HEK293 (cell line): ENCODE data around the gene PDE4B.

Experiments used
- CTCF ChIA-PET: fragments of 350-600 bp; formaldehyde crosslinking; extraction: SDS; loops from one replicate; lab custom pipeline; 2021; ENCODE audit warnings: antibody characterized with exemption; lab: Yijun Ruan, JAX
- POLR2A ChIA-PET: fragments of 300-600 bp; formaldehyde crosslinking; extraction: SDS; loops from one replicate; lab custom pipeline; 2020; ENCODE audit warnings: antibody characterized with exemption, inconsistent platforms; lab: Yijun Ruan, JAX
- H3K27ac ChIP-seq: fragments of 200-500 bp; sonication (Bioruptor generic); 2 replicates; pipeline ENCODE4 v1.5.1; 2014; ENCODE audit warnings: low read depth, low read length, control low read depth, inconsistent platforms; ENCODE audit errors: extremely low read depth
- H3K36me3 ChIP-seq, 2 experiments: fragments of 200-500 bp in 1 of 2; sonication (Bioruptor generic) in 1 of 2; 1 replicate in 1 of 2; 2 replicates in 1 of 2; pipeline ENCODE4 v1.5.1; 2014 to 2017; ENCODE audit warnings: inconsistent platforms in 2 of 2, low read length in 2 of 2; ENCODE audit not compliant: control insufficient read depth in 2 of 2, insufficient read depth in 1 of 2
- H3K4me1 ChIP-seq: fragments of 200-500 bp; sonication (Bioruptor generic); 2 replicates; pipeline ENCODE4 v1.5.1; 2014; ENCODE audit warnings: mild to moderate bottlenecking, low read length, inconsistent platforms; ENCODE audit not compliant: control insufficient read depth, insufficient read depth
- H3K4me3 ChIP-seq: 2 replicates; pipeline ENCODE4 v1.5.1; 2011; ENCODE audit warnings: low read depth, mild to moderate bottlenecking, control low read depth, low read length, moderate library complexity
- H3K9me3 ChIP-seq: fragments of 200-500 bp; sonication (Bioruptor generic); 2 replicates; pipeline ENCODE4 v1.5.1; 2014; ENCODE audit warnings: low read depth, low read length, inconsistent platforms; ENCODE audit not compliant: control insufficient read depth, insufficient read depth
- BCL6B ChIP-seq: fragments of 450-650 bp; formaldehyde crosslinking; IDR thresholded peaks from 2 replicates; pipeline ENCODE4 v1.5.1; 2017; ENCODE audit warnings: missing biosample characterization, missing genetic modification characterization
- GLI2 ChIP-seq: fragments of 450-650 bp; formaldehyde crosslinking; IDR thresholded peaks from 2 replicates; pipeline ENCODE4; 2017; ENCODE audit warnings: missing biosample characterization, missing genetic modification characterization, low read depth, borderline replicate concordance
- GLI4 ChIP-seq: fragments of 450-650 bp; formaldehyde crosslinking; IDR thresholded peaks from 2 replicates; pipeline ENCODE4 v1.5.1; 2016; ENCODE audit warnings: missing biosample characterization, missing genetic modification characterization
- SCRT1 ChIP-seq: fragments of 450-650 bp; formaldehyde crosslinking; IDR thresholded peaks from 2 replicates; pipeline ENCODE4 v1.5.1; 2016; ENCODE audit warnings: missing biosample characterization, missing genetic modification characterization, borderline replicate concordance
- SCRT2 ChIP-seq: fragments of 450-650 bp; formaldehyde crosslinking; IDR thresholded peaks from 2 replicates; pipeline ENCODE4 v1.5.1; 2016; ENCODE audit warnings: missing biosample characterization, missing genetic modification characterization
- SETDB1 ChIP-seq: IDR thresholded peaks from one replicate; pipeline ENCODE4 v1.6.1; 2017; ENCODE audit warnings: mild to moderate bottlenecking, low read length, moderate library complexity, mixed read lengths; ENCODE audit not compliant: insufficient read length
- TCF7L2 ChIP-seq: IDR thresholded peaks from 2 replicates; pipeline ENCODE4 v1.6.1; 2011; ENCODE audit warnings: low read depth, mild to moderate bottlenecking, inconsistent platforms, low read length, moderate library complexity, borderline replicate concordance
- ZFP41 ChIP-seq: fragments of 450-650 bp; formaldehyde crosslinking; IDR thresholded peaks from 2 replicates; pipeline ENCODE4 v1.5.1; 2016; ENCODE audit warnings: missing biosample characterization, missing genetic modification characterization, borderline replicate concordance
- ZNF132 ChIP-seq: fragments of 450-650 bp; formaldehyde crosslinking; IDR thresholded peaks from 2 replicates; pipeline ENCODE4 v1.5.1; 2017; ENCODE audit warnings: missing biosample characterization, missing genetic modification characterization, borderline replicate concordance
- ZNF146 ChIP-seq: fragments of 450-650 bp; formaldehyde crosslinking; IDR thresholded peaks from 2 replicates; pipeline ENCODE4 v1.5.1; 2016; ENCODE audit warnings: missing biosample characterization, missing genetic modification characterization
- ZNF16 ChIP-seq: fragments of 450-650 bp; formaldehyde crosslinking; IDR thresholded peaks from 2 replicates; pipeline ENCODE4 v1.5.1; 2016; ENCODE audit warnings: low read depth, missing biosample characterization, missing genetic modification characterization
- ZNF223 ChIP-seq: fragments of 450-650 bp; formaldehyde crosslinking; IDR thresholded peaks from 2 replicates; pipeline ENCODE4 v1.5.1; 2016; ENCODE audit warnings: missing biosample characterization, missing genetic modification characterization
- ZNF335 ChIP-seq: fragments of 450-650 bp; formaldehyde crosslinking; conservative IDR thresholded peaks from 2 replicates; pipeline ENCODE4 v1.5.1; 2016; ENCODE audit warnings: missing biosample characterization, missing genetic modification characterization
- ZNF473 ChIP-seq: fragments of 450-650 bp; formaldehyde crosslinking; IDR thresholded peaks from 2 replicates; pipeline ENCODE4 v1.5.1; 2017; ENCODE audit warnings: missing biosample characterization, missing genetic modification characterization
- ZNF510 ChIP-seq: fragments of 450-650 bp; formaldehyde crosslinking; IDR thresholded peaks from 2 replicates; pipeline ENCODE4 v1.5.1; 2018; ENCODE audit warnings: mild to moderate bottlenecking, missing genetic modification characterization, missing biosample characterization; ENCODE audit not compliant: insufficient replicate concordance
- ZNF544 ChIP-seq: fragments of 450-650 bp; formaldehyde crosslinking; IDR thresholded peaks from 2 replicates; pipeline ENCODE4 v1.5.0; 2017; ENCODE audit warnings: missing biosample characterization, missing genetic modification characterization
- ZNF558 ChIP-seq: fragments of 450-650 bp; formaldehyde crosslinking; IDR thresholded peaks from 2 replicates; pipeline ENCODE4 v1.5.1; 2016; ENCODE audit warnings: missing biosample characterization, missing genetic modification characterization
- ZNF621 ChIP-seq: fragments of 450-650 bp; formaldehyde crosslinking; IDR thresholded peaks from 2 replicates; pipeline ENCODE4 v1.5.1; 2017; ENCODE audit warnings: missing biosample characterization, missing genetic modification characterization
- ZNF654 ChIP-seq: fragments of 450-650 bp; formaldehyde crosslinking; IDR thresholded peaks from 2 replicates; pipeline ENCODE4 v1.5.1; 2016; ENCODE audit warnings: low read depth, missing biosample characterization, missing genetic modification characterization
- ZNF785 ChIP-seq: fragments of 450-650 bp; formaldehyde crosslinking; IDR thresholded peaks from 2 replicates; pipeline ENCODE4 v1.5.1; 2016; ENCODE audit warnings: missing biosample characterization, missing genetic modification characterization
- TF ChIP-seq, protein P1 (sequence below): fragments of 450-650 bp; formaldehyde crosslinking; IDR thresholded peaks from 2 replicates; pipeline ENCODE4 v1.5.1; 2016; ENCODE audit warnings: missing biosample characterization, missing genetic modification characterization

The PDE4B gene

DNA sequence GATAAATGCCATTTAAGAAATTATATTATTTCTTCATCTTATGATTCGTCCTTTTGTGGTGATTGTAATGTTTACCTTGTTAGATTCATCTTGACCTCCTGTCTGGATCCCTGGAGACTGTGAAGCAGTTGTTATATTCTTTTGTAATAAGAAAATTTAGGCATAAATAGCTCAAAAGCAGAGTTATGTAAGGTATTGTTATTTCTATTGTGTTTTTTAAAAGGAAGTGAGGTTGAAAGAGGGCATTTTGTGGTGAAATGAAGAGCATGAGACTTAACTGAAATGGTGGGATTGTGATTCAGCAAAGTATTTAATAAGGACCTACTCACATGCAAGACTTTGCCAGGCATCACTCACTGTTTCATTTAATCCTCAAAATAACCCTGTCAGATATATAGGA is 104.0 kb downstream of the PDE4B start:
- Histone ChIP-seq H3K9me3 (no peaks in the 10 kb centered on the region), H3K4me3 (no peak overlapping the region), H3K27ac (no peak overlapping the region), H3K36me3 (no peaks in the 10 kb centered on the region), H3K4me1 (no peaks in the 10 kb centered on the region)
- ChIA-PET CTCF (no interaction called here), POLR2A (no interaction called here)
- no peak for TF ChIP-seq ZNF510 (tag by site-specific recombination)
- no peak for TF ChIP-seq GLI4 (tag by site-specific recombination)
- no peak for TF ChIP-seq ZNF621 (tag by site-specific recombination)
- TF ChIP-seq ZNF132, result no peak
- no peak for TF ChIP-seq ZNF558 (tag by site-specific recombination)
- no peak for TF ChIP-seq SETDB1
- TF ChIP-seq SCRT1 (tag by site-specific recombination), result no peak
- TF ChIP-seq ZNF223 (tag by site-specific recombination), result no peak
- no peak for TF ChIP-seq ZNF785 (tag by site-specific recombination)
- TF ChIP-seq ZNF544 (tag by site-specific recombination), result no peak
- TF ChIP-seq GLI2 (tag by site-specific recombination), result no peak
- TF ChIP-seq, all 188 proteins: peak for 0

DNA sequence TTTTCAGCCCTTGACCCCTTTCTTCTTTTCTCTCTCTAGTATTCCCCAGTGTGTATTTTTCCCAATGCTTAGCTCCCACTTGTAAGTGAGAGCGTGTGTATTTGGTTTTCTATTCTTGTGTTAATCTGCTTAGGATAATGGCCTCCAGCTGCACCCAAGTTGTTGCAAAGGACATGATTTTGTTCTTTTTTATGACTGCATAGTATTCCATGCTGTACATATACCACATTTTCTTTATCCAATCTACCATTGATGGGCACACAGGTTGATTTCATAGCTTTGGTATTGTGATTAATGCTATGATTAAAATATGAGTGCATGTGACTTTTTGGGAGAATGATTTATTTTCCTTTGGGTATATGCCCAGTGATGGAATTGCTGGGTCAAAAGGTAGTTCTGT is 104.8 kb downstream of the PDE4B start:
- Histone ChIP-seq H3K9me3 (no peaks in the 10 kb centered on the region), H3K27ac (no peak overlapping the region), H3K4me1 (no peaks in the 10 kb centered on the region), H3K4me3 (no peak overlapping the region), H3K36me3 (no peaks in the 10 kb centered on the region)
- TF ChIP-seq BCL6B (no peak), TCF7L2 (no peak), ZNF146 (tag by site-specific recombination) (peak; percentile 68; the same call in 1 of the 2 replicates), ZNF473 (tag by site-specific recombination) (no peak), SCRT2 (tag by site-specific recombination) (no peak), ZNF16 (tag by site-specific recombination) (no peak), ZFP41 (tag by site-specific recombination) (no peak), ZNF335 (tag by site-specific recombination) (no peak)
- ChIA-PET POLR2A (no interaction called here), CTCF (interaction anchor here (0.6 kb wide), 1 partner anchor 67 kb away, joined by 5 read pairs; no protein-coding TSS in a partner anchor)

GRCh38 chr1:65904681-65905083 is 112.0 kb downstream of the PDE4B start:
- ChIA-PET POLR2A (no interaction called here), CTCF (interaction anchor here (0.6 to 0.8 kb wide), 5 partner anchors 9 to 668 kb away, joined by 3 to 4 read pairs (median 3); no protein-coding TSS in a partner anchor)
- Histone ChIP-seq H3K4me1 (no peaks in the 10 kb centered on the region), H3K9me3 (no peaks in the 10 kb centered on the region), H3K36me3 (no peaks in the 10 kb centered on the region), H3K4me3 (no peak overlapping the region), H3K27ac (no peak overlapping the region)
- TF ChIP-seq ZNF335 (tag by site-specific recombination) (0 out of 2 replicates have a peak, but pooled peaks have one; percentile 22), ZNF654 (tag by site-specific recombination) (no peak)
- TF ChIP-seq, protein P1, sequence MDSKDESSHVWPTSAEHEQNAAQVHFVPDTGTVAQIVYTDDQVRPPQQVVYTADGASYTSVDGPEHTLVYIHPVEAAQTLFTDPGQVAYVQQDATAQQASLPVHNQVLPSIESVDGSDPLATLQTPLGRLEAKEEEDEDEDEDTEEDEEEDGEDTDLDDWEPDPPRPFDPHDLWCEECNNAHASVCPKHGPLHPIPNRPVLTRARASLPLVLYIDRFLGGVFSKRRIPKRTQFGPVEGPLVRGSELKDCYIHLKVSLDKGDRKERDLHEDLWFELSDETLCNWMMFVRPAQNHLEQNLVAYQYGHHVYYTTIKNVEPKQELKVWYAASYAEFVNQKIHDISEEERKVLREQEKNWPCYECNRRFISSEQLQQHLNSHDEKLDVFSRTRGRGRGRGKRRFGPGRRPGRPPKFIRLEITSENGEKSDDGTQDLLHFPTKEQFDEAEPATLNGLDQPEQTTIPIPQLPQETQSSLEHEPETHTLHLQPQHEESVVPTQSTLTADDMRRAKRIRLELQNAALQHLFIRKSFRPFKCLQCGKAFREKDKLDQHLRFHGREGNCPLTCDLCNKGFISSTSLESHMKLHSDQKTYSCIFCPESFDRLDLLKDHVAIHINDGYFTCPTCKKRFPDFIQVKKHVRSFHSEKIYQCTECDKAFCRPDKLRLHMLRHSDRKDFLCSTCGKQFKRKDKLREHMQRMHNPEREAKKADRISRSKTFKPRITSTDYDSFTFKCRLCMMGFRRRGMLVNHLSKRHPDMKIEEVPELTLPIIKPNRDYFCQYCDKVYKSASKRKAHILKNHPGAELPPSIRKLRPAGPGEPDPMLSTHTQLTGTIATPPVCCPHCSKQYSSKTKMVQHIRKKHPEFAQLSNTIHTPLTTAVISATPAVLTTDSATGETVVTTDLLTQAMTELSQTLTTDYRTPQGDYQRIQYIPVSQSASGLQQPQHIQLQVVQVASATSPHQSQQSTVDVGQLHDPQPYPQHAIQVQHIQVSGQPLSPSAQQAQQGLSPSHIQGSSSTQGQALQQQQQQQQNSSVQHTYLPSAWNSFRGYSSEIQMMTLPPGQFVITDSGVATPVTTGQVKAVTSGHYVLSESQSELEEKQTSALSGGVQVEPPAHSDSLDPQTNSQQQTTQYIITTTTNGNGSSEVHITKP (tag by site-specific recombination), result peak; percentile 35; the same call in 1 of the 2 replicates
